ENCODE measurements around the gene TSPAN4. TPM values are rescaled to one million over a fixed set of nuclear protein-coding genes. Genes with fewer than 3 reads are reported as not detected.

Gene TSPAN4
- total RNA-seq, 1 experiment from 2014 or later: 50.3 TPM

DNA sequence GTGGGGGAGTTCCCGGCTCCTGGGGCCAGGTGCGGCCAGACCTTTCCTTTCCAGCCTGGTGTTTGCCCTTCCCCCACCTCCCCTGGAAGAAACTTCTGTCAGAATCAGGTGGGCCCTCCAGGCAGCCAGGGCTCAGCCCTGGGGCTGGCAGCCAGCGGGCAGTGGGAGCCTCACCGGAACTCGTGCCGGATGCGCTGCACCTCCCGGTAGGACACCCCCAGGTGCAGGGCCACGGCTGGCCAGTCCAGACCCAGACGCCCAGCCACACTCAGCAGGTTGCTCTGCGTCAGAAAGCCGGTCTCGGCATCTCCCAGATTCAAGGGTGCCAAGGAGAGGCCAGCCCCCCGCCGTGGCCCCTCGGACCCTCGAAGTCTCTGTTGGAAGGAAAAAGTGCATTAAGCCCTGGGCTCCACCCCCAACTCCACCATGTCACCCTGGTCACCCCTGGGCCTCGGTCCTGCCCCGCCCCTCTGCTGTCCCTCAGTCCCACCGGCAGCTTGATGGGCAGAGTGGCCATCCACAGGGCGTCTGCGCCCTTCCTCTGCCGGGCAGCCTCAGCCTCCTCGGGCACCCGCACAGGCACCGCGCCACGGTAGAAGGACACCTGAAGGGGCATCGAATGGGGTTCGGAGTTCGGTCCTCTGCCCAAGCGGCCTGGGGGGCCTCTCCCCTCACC lies 42.9 kb upstream of the TSPAN4 start:
- no peak for ATAC-seq
- Histone ChIP-seq H4K20me1 (ENCODE audit: insufficient read depth) (no peaks in the 10 kb centered on the region), H2AFZ (ENCODE audit: low read depth, low read length, poor library complexity, severe bottlenecking) (no peak overlapping the region), H3K4me1 (ENCODE audit: control insufficient read depth in 1 of 2, insufficient read depth in 2 of 2, low read length in 2 of 2) (peaks cover 25 to 48% of the 10 kb centered on the region in 2 experiments), H3K27ac (ENCODE audit: low read depth, low read length) (peak overlapping the region; percentile 91; the same call in 1 of the 2 replicates), H3K9me3 (ENCODE audit: control insufficient read depth in 1 of 2, insufficient read depth in 1 of 2, low read depth in 1 of 2, low read length in 2 of 2) (no peaks in the 10 kb centered on the region), H3K36me3 (ENCODE audit: control insufficient read depth in 1 of 2, insufficient read depth in 2 of 2, low read length in 2 of 2) (peaks cover 0 to 9% of the 10 kb centered on the region in 2 experiments; a peak in 1 of 4 replicates), H3K9ac (ENCODE audit: low read length) (no peak overlapping the region), H3K79me2 (ENCODE audit: insufficient read depth, low read length) (peaks cover 36% of the 10 kb centered on the region), H3K4me3 (replicated peaks in 1 of 2; ENCODE audit: low read depth in 1 of 2, low read length in 2 of 2) (no peak overlapping the region), H3K9me2 (ENCODE audit: insufficient read depth) (no peaks in the 10 kb centered on the region), H3K4me2 (ENCODE audit: low read length) (no peak overlapping the region), H3K27me3 (ENCODE audit: insufficient read depth, low read length) (no peaks in the 10 kb centered on the region)
- intact Hi-C loops (cut with micrococcal nuclease): no loop called here
- no peak for DNase-seq (ENCODE audit: low read depth, low spot score)
- RAD21 ChIA-PET (ENCODE audit: low non-redundant PET in 1 of 2, low total read pairs in 2 of 2, uncharacterized antibody in 2 of 2, unreplicated experiment in 2 of 2): no interaction called here
- no TSS peak for BruUV-seq (replicated peaks)
- POLR2A ChIA-PET: no interaction called here
- TF ChIP-seq CBX3 (IDR thresholded peaks at IDR 0.05; ENCODE audit: low read depth) (no peak), SIN3A (IDR thresholded peaks at IDR 0.05; ENCODE audit: low read depth) (no peak), ZFX (IDR thresholded peaks at IDR 0.05) (no peak; the same call in 1 of the 2 replicates), ELF1 (IDR thresholded peaks at IDR 0.05; ENCODE audit: borderline replicate concordance, low read depth) (no peak), RAD21 (IDR thresholded peaks at IDR 0.05; ENCODE audit: low read depth) (no peak), EZH2 (IDR thresholded peaks at IDR 0.05) (no peak), POLR2AphosphoS5 (IDR thresholded peaks at IDR 0.05; ENCODE audit: low read depth, low read length) (no peak), JUND (IDR thresholded peaks at IDR 0.05) (no peak), TCF7L2 (IDR thresholded peaks at IDR 0.05; ENCODE audit: borderline replicate concordance, extremely low read depth, insufficient read depth, insufficient read length) (no peak), EGR1 (IDR thresholded peaks at IDR 0.05; ENCODE audit: low read depth) (no peak)
- TF ChIP-seq, protein P1, sequence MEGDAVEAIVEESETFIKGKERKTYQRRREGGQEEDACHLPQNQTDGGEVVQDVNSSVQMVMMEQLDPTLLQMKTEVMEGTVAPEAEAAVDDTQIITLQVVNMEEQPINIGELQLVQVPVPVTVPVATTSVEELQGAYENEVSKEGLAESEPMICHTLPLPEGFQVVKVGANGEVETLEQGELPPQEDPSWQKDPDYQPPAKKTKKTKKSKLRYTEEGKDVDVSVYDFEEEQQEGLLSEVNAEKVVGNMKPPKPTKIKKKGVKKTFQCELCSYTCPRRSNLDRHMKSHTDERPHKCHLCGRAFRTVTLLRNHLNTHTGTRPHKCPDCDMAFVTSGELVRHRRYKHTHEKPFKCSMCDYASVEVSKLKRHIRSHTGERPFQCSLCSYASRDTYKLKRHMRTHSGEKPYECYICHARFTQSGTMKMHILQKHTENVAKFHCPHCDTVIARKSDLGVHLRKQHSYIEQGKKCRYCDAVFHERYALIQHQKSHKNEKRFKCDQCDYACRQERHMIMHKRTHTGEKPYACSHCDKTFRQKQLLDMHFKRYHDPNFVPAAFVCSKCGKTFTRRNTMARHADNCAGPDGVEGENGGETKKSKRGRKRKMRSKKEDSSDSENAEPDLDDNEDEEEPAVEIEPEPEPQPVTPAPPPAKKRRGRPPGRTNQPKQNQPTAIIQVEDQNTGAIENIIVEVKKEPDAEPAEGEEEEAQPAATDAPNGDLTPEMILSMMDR (IDR thresholded peaks at IDR 0.05 in 2 of 3, conservative IDR thresholded peaks at IDR 0.05 in 1 of 3; ENCODE audit: borderline replicate concordance in 1 of 3, insufficient read depth in 1 of 3, low read depth in 2 of 3, low read length in 2 of 3): no peak
- CTCF ChIA-PET: no interaction called here

All from HCT116 (cell line).